Stimulated activated CD8-positive, alpha-beta memory T cell treated with anti-CD3 and anti-CD28 coated beads, Interleukin-15, amount 100 ng/mL, for 24 hours (primary cell): ENCODE measurements around the gene SNAP47.
"Not testable (repeated sequence)": the region's sequence is repeated elsewhere in the genome, so short reads cannot be mapped to it uniquely, and the experiment has no call there.

Experiments used
- DNase-seq: peaks from one replicate; pipeline ENCODE4 v3.0.0-alpha.2; 2020; ENCODE audit warnings: low read depth

SNAP47 gene

DNA sequence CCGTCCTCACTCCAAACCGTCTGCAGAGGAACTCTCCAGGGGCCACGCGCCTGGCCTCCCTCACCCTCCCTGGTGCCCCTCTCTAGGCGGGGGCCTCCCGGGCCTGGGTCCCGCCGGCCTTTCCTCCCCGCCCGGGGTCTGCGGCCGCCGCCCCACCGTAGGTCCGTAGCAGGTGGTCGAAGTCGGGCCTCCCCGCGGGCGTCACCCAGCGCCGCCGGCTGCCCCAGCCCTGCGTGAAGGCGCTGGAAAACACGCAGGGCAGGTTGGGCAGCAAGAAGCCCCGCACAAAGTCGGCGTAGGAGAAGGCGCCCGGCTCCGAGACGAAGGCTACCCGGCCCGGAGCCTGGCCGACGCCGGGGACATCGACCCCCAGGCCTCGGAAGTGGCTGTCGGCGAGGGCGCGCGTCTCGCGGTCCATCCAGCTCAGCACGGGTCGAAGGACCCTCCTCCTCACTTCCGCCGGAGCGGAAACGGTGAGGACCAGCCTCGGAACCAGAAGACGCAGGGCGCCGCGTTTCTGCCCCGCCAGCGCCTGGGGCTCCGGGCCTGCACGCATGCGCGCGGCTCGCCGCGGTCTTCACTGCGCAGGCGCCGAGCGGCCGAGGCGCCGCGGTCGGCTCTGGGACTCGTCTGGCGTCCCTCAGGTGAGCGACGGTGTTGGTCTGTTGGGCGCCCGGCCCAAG, at the start of gene SNAP47, which contains the start of gene JMJD4:
Gene SNAP47 (plus strand): TSS at position 580 of the 683 bp plus-strand sequence. CDS start 12,302 bp downstream, outside the sequence.
Gene JMJD4 (minus strand): TSS at position 447 of the 683 bp plus-strand sequence. CDS start 29 bp downstream, at position 418.
- peak; percentile 91 for DNase-seq

DNA sequence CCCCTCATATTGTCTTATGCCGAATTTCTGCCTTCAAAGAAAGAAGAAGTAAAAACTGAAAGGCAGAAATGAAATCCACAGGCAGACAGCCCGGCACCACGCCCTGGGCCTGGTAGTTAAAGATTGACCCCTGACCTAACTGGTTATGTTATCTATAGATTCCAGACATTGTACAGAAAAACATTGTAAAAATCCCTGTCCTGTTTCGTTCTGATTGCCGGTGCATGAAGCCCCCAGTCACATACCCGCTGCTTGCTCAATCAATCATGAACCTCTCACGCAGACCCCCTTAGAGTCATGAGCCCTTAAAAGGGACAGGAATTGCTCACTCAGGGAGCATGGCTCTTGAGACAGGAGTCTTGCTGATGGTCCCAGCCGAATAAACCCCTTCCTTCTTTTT, 49.4 kb upstream of the SNAP47 start:
- DNase-seq, result no peak

DNA sequence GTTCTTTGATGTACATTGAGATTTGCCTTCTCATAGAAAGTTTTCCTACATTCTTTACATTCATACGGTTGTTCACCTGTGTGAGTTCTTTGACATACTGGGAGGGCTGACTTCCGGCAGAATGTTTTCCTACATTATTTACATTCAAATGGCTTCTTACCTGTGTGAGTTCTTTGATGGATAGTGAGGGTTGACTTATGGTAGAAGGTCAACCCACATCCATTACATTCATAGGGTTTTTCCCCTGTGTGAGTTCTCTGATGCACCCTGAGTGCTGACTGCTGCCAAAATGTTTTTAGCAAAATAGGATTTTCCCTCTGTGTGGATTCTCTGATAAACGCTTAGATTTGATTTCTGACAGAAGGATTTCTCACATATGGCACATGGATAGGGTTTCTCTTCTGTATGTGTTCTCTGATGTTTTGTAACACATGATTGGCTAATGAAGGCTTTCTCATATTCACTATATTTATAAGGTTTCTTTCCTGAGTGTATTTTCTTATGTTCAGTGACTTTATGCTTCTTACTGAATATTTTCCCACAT, 37.8 kb upstream of the SNAP47 start:
- DNase-seq, result no peak

- not testable (repeated sequence) for DNase-seq
Observed at GRCh38 chr1:227701631-227702030, 33.6 kb upstream of the SNAP47 start.

DNA sequence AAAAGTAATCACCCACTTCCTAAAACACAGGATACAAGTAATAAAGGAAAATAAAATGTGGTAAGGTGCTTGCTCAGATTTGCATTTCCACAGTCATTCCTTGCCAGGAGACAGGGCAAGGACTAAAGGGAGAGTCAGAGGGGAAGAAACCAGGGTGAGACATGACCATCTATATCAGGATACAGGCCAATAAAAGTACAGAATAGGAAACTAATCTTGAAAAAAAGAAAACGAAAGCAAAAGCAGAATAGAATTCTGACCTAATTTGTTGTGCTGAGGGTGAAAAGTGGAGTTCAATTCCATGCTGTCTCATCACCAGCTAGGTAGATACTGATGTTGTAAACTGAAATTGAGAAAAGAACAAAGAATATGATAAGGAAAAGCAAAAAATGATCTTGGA, 27.4 kb upstream of the SNAP47 start:
- DNase-seq, result no peak

- no peak for DNase-seq
Observed at GRCh38 chr1:227709451-227709850, 25.8 kb upstream of the SNAP47 start.

DNA sequence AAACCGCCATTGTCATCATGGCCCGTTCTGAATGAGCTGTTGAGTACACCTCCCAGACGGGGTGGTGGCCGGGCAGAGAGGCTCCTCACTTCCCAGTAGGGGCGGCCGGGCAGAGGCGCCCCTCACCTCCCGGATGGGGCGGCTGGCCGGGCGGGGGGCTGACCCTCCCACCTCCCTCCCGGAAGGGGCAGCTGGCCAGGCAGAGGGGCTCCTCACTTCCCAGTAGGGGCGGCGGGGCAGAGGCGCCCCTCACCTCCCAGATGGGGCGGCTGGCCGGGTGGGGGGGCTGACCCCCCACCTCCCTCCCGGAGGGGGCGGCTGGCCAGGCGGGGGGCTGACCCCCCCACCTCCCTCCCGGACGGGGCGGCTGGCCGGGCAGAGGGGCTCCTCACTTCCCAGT, 24.8 kb upstream of the SNAP47 start:
- DNase-seq, result not testable (repeated sequence)

DNA sequence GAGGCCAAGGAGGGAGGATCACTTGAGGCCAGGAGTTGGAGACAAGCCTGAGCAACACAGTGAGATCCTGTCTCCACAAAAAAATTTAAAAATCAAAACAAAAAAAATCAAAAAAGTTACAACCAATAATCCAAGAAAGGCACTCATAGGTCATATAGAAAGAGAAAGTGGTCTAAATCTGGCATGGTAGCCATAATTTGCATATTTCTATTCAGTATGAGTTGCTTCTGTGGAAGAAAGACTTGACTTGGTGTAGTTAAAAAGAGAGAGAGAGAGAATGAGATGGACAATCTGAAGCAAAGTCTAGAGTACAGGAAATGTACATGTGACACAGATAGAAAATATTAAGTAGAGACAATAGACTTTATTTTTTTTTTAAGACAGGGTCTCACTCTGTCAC, 22.6 kb upstream of the SNAP47 start:
- no peak for DNase-seq

DNA sequence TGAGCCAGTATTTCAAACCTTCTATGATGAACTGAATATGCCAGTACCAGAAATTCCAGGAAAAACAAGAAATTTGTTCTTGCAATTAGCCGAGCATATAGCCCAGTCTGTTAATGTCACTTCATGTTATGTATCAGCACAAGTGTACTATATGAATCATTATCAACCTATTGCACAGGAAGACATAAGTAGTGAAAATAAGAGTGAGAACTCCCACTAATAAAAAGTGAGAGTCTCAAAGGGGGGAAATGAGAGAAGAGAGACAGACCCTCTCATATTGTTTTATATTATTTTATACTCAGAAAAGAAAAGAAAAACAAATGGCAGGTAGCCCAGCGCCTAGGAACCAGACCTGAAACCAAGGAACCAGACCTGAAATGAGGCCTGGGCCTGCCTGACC, 16.3 kb upstream of the SNAP47 start:
- no peak for DNase-seq

DNA sequence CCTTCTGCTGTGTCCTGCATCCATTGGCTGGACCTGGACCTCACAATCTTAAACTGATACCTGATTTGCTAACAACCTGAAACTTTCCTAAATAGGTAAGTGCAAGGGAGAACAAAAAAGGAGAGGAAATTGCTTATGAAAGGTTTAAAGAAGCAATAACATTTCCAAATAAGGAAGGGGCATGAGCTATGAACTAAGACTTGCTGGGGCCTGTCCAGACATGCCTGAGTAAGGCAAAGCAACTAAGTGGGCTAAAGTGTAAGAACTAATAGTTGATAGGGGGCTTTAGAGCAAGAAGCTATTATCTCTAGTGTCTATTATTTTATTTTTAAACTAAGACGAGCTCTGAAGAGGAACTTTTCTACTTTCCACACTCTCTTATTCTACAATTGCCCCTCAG, 11.8 kb upstream of the SNAP47 start:
- DNase-seq, result no peak

DNA sequence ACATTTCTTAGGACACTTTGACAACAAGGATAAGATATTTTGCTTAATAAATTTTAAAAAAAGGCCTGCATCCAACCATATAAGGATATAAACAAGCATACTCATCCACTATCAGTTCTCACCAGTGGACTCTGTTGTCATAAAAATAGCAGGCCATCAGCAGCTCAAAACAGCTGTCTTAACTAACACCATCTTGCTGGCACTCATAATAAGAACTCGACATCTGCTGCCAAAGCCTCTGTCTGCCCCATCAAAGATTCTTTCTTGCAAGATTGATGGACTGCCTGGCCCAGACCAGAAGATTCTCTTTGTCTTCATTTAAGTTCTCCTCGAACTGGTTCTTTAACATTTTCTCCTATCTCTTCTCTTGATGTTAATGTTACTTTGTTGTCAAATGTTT, 10.2 kb upstream of the SNAP47 start:
- no peak for DNase-seq

- no peak for DNase-seq
Observed at GRCh38 chr1:227726318-227726717, 8.9 kb upstream of the SNAP47 start.

GRCh38 chr1:227726924-227727599, 8.2 kb upstream of the SNAP47 start:
- DNase-seq, result no peak

DNA sequence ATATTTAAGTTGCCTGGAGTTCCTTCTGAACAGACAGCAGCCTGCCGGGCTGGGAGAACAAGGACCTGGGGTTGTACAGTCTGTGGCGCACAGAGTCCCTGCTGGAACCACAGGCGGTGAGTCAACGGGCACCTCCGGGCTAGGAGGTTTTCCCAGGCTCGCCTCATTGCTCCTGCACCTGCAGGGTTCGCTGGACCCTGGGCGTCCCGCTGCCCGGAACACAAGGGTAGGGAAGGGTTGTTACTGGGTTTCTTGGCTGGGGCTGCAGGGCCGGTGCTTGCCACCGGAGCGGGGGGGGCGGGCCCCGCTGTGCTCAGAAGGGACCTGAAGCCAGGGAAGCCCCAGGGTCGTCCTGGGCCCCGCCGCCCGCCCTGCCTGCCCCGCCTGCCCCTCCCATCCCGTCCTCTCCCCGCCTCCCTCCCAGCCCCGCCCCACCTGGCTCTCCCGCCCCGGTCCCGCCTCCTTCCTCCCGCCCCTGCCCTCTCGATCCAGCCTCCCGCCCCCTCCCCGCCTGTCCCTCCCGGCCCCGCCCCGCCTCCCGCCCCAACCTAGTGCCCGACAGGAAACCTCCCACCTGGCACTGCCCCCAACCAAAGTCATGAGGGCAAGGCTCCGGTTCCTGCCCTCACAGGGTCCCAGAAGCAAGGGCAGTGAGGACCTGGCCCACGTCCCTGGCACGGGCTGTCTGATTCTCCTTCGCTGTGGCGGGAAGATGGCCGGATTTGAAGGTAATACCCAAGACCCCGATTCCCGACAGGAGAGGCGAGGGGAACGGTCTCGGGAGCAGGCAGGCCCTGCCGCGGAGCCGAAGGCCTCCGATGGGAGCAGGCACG, 7.0 kb upstream of the SNAP47 start:
- DNase-seq, result peak; percentile 43

DNA sequence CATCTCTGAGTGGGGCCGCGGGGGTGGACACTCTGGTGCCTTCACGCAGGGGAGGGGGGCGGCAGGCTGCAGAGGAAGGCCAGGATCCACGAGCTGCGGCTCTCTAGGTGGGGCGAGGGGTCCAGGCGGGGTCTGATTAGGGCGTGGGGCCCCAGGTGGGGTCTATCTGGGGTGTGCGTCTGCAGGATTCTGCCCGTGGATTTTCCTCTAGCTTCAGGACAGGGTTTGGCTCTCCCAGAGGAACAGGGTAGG, 6.4 kb upstream of the SNAP47 start:
- no peak for DNase-seq

- no peak for DNase-seq
Observed at GRCh38 chr1:227729144-227729880, 5.9 kb upstream of the SNAP47 start.

- DNase-seq, result no peak
Observed at GRCh38 chr1:227729881-227730629, 5.2 kb upstream of the SNAP47 start.

DNA sequence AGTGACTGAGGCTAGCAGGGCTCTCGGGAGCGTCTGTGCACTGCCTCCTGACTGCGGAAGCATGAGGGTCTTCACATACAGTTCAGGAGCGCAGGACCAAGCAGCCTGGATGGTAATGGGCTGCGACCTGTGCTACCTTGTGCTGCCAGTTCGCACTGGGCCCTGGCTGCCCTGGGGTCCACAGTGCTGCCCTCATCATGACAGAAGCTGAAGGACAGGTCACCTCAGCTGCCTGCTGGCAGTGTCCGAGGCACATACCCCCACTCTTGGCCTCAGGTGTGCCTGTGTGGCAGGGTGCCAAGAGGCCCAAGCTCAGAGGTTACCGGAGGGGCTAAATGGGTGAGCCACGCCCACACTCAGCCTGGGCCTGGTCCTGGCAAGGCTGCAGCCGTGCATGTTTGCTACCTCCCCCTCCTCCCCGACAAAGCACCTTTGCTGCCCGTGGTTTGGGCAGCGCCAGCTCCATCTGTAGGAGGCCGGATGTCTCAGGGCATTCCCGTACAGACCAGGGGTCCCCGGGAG, 4.5 kb upstream of the SNAP47 start:
- DNase-seq, result no peak

- no peak for DNase-seq
Observed at GRCh38 chr1:227731241-227731677, 4.0 kb upstream of the SNAP47 start.

DNA sequence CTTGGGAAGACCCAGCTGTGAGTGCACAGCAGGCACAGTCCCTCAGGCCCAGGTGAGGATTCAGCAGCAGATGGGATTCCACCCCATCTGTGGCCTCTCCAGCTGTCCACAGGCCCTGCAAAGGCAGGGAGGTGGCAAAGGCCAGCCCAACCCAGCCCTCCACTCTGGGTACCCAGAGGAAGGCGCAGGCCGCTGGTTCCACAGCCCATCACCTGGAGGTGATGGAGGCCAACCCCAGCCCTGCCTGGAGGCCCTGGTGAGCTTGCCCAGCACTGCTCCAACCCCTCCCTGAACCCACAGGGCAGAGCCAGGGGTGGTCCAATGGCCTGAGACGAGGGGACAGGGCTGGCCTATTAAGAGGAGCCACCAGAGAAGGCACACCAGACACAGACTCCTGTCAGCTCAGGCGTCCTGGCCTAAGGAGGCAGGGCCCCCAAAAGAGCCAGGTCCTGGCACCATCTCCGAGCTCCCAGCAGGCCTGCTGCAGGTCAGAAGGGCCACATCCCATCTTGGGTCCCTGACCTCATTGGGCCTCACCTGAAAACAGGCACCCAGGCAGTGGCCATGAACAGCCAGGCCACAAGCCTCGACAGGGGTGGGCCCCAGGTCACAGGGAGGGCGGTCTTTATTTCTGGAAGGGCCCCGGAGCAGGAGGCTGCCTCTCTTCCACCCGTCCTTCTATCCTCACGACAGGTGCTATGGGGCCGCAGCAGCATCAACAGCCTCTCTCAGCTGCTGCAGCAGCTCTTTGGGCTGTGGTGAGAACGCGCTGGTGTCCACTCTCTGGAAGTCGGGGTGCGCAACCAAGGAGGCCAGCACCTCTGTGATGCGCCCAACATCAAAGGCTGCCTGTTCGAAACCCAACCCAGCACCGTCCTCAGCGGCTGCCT, 3.3 kb upstream of the SNAP47 start:
- no peak for DNase-seq
